Vagina (tissue), 2 donors: ENCODE measurements around the gene ZNF407. TPM values are rescaled to one million over a fixed set of nuclear protein-coding genes. Genes with fewer than 3 reads are reported as not detected.

Experiments used
- DNase-seq, 2 donors: peaks; one replicate each; pipeline ENCODE4 v3.0.0-alpha.2; 2017; ENCODE audit errors: extremely low spot score in 2 of 2
- H3K27ac ChIP-seq: fragments of 200-600 bp; sonication (generic); one replicate; pipeline ENCODE4 v1.5.1; 2019
- H3K27me3 ChIP-seq: fragments of 200-600 bp; sonication (generic); one replicate; pipeline ENCODE4 v1.5.1; 2019
- H3K36me3 ChIP-seq, 2 donors: fragments of 200-600 bp; sonication (generic); one replicate each; pipeline ENCODE4 v1.5.1; 2017 to 2019
- H3K4me1 ChIP-seq: fragments of 200-600 bp; sonication (generic); one replicate; pipeline ENCODE4 v1.5.1; 2019
- H3K4me3 ChIP-seq, 2 donors: fragments of 200-600 bp; sonication (generic); 1 replicate in 1 of 2; 2 replicates in 1 of 2; pipeline ENCODE4 v1.5.1; 2016 to 2019
- H3K9me3 ChIP-seq: fragments of 200-600 bp; sonication (generic); one replicate; pipeline ENCODE4 v1.5.1; 2019
- CTCF ChIP-seq, 3 experiments: fragments of 450-650 bp in 2 of 3; fragments of 200-600 bp in 1 of 3; sonication (generic) in 1 of 3; IDR thresholded peaks; one replicate each; pipeline ENCODE4 v1.5.1; 2017 to 2019; ENCODE audit warnings: antibody characterized with exemption in 3 of 3, mild to moderate bottlenecking in 2 of 3, moderate library complexity in 2 of 3
- POLR2A ChIP-seq, 2 donors: fragments of 450-650 bp; IDR thresholded peaks; one replicate each; pipeline ENCODE4 v1.6.1; 2017; ENCODE audit warnings: antibody characterized with exemption in 2 of 2, mild to moderate bottlenecking in 2 of 2, moderate library complexity in 2 of 2
- POLR2AphosphoS5 ChIP-seq, 2 donors: sonication (generic); formaldehyde crosslinking; IDR thresholded peaks; one replicate each; pipeline ENCODE4 v1.9.0; 2017; ENCODE audit warnings: antibody characterized with exemption in 2 of 2, mild to moderate bottlenecking in 2 of 2, low read depth in 1 of 2; ENCODE audit not compliant: insufficient read depth in 1 of 2
- intact Hi-C: fragments of 100-400 bp; cut with DNase I; formaldehyde crosslinking; loops from one replicate; pipeline ENCODE4 v1.15.1; 2023
- total RNA-seq: library from RNA; depleted of rRNA; stranded (reverse); fragments of >200 nt; gene quantifications from one replicate; pipeline ENCODE4 v1.2.3, GENCODE V29; 2016

ZNF407 gene
- total RNA-seq, 1 donor from 2014 or later: 15.5 TPM

GRCh38 chr18:74551936-74552555 lies 45.6 kb upstream of the ZNF407 start:
- intact Hi-C loops: loop anchor here (10.0 kb wide), 1 partner anchor 357 kb away; no protein-coding TSS in a partner anchor
- Histone ChIP-seq H3K27me3 (no peaks in the 10 kb centered on the region), H3K9me3 (peaks cover 6% of the 10 kb centered on the region), H3K4me3 (no peak overlapping the region), H3K36me3 (no peaks in the 10 kb centered on the region), H3K4me1 (no peaks in the 10 kb centered on the region), H3K27ac (no peak overlapping the region)
- DNase-seq: no peak
- TF ChIP-seq CTCF (IDR thresholded peaks at IDR 0.05) (peak; percentile 66 to 73 (median 67)), POLR2AphosphoS5 (IDR thresholded peaks at IDR 0.05; ENCODE audit: insufficient read depth in 1 of 2, low read depth in 1 of 2) (no peak)

- intact Hi-C loops: loop anchor here (10.0 kb wide), 1 partner anchor 361 kb away; no protein-coding TSS in a partner anchor
- Histone ChIP-seq H3K36me3 (no peaks in the 10 kb centered on the region), H3K9me3 (no peaks in the 10 kb centered on the region), H3K27ac (no peak overlapping the region), H3K4me1 (no peaks in the 10 kb centered on the region), H3K27me3 (no peaks in the 10 kb centered on the region), H3K4me3 (no peak overlapping the region)
- no peak for DNase-seq
- TF ChIP-seq POLR2AphosphoS5 (IDR thresholded peaks at IDR 0.05; ENCODE audit: insufficient read depth in 1 of 2, low read depth in 1 of 2) (no peak), CTCF (IDR thresholded peaks at IDR 0.05) (no peak), POLR2A (IDR thresholded peaks at IDR 0.05) (no peak)
These were observed 41.5 kb upstream of the ZNF407 start for GRCh38 chr18:74556126-74556525.

- no peak for DNase-seq
- Histone ChIP-seq H3K4me3 (no peak overlapping the region), H3K36me3 (no peaks in the 10 kb centered on the region), H3K27me3 (no peaks in the 10 kb centered on the region), H3K9me3 (no peaks in the 10 kb centered on the region), H3K4me1 (no peaks in the 10 kb centered on the region), H3K27ac (no peak overlapping the region)
- no peak for TF ChIP-seq CTCF (IDR thresholded peaks at IDR 0.05)
- TF ChIP-seq POLR2A (IDR thresholded peaks at IDR 0.05): no peak
- TF ChIP-seq POLR2AphosphoS5 (IDR thresholded peaks at IDR 0.05; ENCODE audit: insufficient read depth in 1 of 2, low read depth in 1 of 2): no peak
- intact Hi-C loops: loop anchor here (10.0 kb wide), 1 partner anchor 363 kb away; no protein-coding TSS in a partner anchor
These were observed 39.6 kb upstream of the ZNF407 start for GRCh38 chr18:74558096-74558495.

GRCh38 chr18:74562131-74562730 lies 35.4 kb upstream of the ZNF407 start:
- Histone ChIP-seq H3K9me3 (no peaks in the 10 kb centered on the region), H3K4me3 (no peak overlapping the region), H3K4me1 (no peaks in the 10 kb centered on the region), H3K27me3 (no peaks in the 10 kb centered on the region), H3K36me3 (no peaks in the 10 kb centered on the region), H3K27ac (no peak overlapping the region)
- intact Hi-C loops: no loop called here
- no peak for TF ChIP-seq POLR2A (IDR thresholded peaks at IDR 0.05)
- TF ChIP-seq CTCF (IDR thresholded peaks at IDR 0.05): no peak
- no peak for TF ChIP-seq POLR2AphosphoS5 (IDR thresholded peaks at IDR 0.05; ENCODE audit: insufficient read depth in 1 of 2, low read depth in 1 of 2)
- DNase-seq: no peak

- no peak for DNase-seq
- H3K27ac ChIP-seq: no peak overlapping the region
- H3K9me3 ChIP-seq: no peaks in the 10 kb centered on the region
- no peaks in the 10 kb centered on the region for H3K36me3 ChIP-seq
- TF ChIP-seq POLR2A (IDR thresholded peaks at IDR 0.05): no peak
- no peak for TF ChIP-seq POLR2AphosphoS5 (IDR thresholded peaks at IDR 0.05; ENCODE audit: insufficient read depth in 1 of 2, low read depth in 1 of 2)
- TF ChIP-seq CTCF (IDR thresholded peaks at IDR 0.05): no peak
- no peaks in the 10 kb centered on the region for H3K27me3 ChIP-seq
- intact Hi-C loops: no loop called here
- no peak overlapping the region for H3K4me3 ChIP-seq
- no peaks in the 10 kb centered on the region for H3K4me1 ChIP-seq
These were observed 34.9 kb upstream of the ZNF407 start for GRCh38 chr18:74562775-74563174.
